Erythroblast (primary cell): ENCODE measurements around the gene CCDC73.

ENCODE experiments used
- DNase-seq, 2 experiments: peaks; one replicate each; lab custom pipeline; 2025; lab: John Stamatoyannopoulos, UW
- GATA1 ChIP-seq: IDR thresholded peaks from 2 replicates; pipeline ENCODE4 v1.6.1; 2011; ENCODE audit warnings: low read depth, mild to moderate bottlenecking, control low read depth, low read length, moderate library complexity
- POLR2A ChIP-seq: IDR thresholded peaks from 2 replicates; pipeline ENCODE4 v1.6.1; 2011; ENCODE audit warnings: mild to moderate bottlenecking, low read length

CCDC73 gene

DNA sequence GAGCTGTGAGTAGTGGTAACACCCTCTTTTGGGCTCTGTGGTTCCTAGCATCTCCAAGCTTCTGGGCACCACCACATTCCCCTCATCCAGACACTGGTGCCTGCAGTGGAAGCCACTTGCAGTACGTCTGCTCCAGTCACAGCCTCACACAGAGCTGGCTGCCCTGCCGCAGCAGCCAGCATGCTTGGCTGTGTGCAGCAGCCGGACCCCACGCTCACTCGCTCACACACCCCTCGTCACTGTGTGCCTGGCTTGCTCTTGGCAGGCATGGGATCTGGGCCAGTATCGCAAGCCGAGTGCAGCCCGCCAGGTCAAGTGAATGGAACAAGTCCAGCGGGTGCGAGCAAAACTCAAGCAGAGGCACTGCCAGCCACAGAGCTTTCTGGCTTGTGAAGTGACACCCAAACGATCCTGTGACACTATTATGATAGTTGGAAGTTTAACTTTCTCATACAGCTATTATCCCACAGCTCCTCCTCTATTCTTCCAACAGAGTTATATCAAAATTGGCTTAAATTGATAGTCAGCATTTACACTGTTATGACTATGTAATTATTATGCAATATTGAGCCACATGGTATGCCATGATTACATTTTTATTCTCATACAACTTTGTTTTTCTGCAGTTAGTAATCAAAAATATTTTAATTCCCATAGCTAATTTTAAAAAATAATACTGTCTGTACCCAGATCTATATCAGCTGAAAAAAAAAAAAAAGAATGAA is 89.0 kb downstream of the CCDC73 start:
- DNase-seq = no peak
- TF ChIP-seq GATA1 (no peak), POLR2A (no peak)

DNA sequence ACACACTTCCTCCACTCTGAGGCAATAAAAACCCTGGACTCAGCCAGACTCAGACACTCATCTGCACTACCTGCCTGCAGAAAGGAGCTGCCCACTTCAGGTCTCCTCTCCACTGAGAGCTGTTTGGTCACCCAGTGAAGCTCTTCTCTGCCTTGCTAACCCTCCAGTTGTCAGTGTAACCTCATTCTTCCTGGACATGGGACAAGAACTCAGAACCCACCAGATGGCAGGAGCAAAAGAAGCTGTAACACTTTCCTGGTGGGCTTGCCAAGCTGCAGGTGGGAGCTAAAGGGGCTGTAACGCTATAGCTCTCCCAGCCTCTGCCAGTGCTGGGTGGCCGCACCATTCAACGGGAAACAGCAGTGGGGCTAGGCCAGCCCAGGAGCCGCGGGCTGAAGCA is 89.7 kb downstream of the CCDC73 start:
- TF ChIP-seq POLR2A (no peak), GATA1 (no peak)
- DNase-seq = no peak

DNA sequence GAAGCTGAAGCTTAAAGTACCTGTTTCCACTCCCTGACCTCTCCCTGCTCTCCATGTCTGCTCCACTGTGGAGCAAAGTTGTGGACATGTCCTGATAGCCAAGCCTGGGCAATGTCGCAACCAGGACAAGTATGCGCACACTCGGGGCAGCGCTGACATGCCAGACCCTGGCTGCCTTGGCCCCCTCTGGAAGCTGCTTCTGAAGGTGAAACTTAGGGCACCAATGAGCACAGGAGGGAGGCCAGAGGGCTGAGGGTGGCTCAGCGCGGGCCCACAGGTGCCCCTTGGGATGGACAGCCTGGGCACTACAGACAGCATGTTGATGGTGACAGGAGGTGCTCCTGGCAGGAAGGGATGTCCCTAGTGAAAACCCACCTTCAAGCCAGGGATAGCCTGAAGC is 90.2 kb downstream of the CCDC73 start:
- DNase-seq = no peak
- TF ChIP-seq POLR2A (no peak), GATA1 (no peak)

DNA sequence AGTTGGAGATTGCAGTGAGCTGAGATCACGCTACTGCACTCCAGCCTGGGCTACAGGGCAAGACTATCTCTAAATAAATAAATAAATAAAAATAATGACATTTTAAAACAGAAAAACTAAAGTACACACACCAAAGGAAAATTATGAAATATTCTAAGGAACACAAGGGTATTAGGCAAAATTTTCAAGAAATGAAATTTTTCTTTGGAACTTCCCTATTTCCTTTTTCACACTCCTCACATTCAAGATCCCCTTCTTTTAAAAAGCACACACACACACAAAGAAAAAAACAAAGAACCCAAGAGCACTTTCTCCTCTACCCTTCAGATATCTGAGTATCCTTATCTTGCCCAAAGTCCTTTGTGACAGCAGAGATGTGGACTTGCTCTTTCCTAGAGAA is 92.8 kb downstream of the CCDC73 start:
- TF ChIP-seq POLR2A (no peak), GATA1 (no peak)
- DNase-seq = no peak

DNA sequence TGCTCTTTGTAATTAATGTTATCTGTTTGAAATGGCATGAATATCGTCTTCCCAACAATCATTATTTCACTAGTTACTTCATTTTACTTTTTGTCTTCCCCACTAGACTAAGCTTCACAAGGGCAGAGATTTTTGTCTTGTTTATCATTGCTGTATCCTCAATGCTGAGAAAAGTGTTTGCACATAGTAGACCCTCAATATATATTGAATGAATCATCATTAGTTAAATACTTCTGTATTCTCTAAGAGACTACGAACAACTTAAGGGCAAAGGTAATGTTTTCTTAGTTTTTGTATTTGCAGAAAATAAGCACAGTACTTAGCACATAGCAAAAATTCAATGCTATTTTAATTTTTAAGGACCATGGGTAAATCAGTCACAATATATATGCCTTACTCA is 95.9 kb downstream of the CCDC73 start:
- no peak for TF ChIP-seq GATA1
- no peak for TF ChIP-seq POLR2A
- no peak for DNase-seq

DNA sequence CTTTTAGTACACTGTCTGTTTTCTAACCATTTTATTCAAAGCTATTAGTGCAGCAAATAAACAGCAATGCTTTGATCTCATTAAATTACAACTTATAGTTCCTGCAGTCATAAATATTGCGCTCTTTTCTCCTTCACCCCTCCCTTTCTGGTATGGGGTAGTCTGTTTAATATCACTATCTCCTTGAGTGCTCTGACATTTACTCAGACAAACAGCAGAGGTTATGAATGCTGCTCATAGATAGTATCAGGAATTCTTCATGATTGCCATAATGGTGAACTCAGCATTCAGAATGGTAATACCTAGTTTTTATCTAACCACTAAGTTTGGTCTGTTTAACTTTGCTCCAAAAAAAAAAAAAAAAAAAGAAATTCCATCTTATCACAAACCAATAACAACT is 123.4 kb downstream of the CCDC73 start:
- TF ChIP-seq POLR2A = no peak
- TF ChIP-seq GATA1 = no peak

DNA sequence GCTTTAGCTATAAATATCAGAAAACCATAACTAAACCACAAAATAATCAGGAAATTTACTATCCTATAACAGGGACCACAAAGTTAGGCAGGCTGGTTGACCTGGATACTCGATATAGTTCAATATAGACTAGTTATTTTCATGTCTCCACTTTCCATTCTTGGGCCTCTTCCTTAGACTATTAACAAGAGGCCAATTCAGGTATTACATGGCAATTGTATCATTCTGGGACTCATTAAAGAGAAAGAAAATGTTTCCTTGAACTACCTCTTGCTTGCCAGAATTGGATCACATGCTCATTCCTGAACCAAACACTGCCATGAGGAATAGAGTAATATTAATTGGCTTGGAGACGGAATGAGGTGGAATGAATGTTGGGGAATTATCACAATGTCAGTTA is 134.8 kb downstream of the CCDC73 start:
- no peak for DNase-seq
- TF ChIP-seq GATA1 = no peak
- TF ChIP-seq POLR2A = no peak

More for the DNA sequence above, 123.4 kb downstream of the CCDC73 start:
- no peak for DNase-seq

DNA sequence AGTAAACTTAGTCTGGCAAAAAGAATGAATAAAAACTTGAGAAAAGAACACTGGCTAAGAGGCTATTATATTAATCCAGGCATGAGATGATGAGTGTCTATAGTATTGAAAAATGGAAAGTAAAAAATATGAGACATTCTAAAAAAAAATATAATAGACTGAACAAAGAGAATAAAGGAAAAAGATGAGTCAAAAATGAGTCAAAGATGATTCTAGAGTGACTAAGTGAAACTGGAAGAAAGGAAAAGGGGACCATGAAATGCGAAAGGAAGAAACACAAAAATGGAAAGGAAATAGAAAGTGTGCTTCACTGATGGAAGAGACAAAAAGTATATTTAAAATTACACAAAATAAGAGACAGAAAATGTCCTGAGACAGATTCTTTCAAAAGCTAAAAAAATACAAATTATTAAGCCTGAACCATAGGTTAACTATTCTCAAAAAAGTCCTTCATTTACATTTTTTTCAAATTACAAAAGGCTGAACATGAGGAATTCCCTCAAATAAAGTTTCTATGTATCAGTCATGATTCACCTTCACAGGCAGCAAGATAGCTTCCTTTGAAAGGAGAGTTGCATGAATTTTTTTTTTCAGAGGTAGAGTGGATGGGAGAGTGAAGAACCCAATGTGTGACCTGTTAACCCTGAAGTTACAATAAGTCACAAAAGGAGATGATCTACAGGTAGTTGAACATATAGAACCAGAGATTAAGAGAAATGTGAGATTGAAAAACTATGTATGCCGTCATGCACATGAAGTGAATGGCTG is 135.6 kb downstream of the CCDC73 start:
- TF ChIP-seq GATA1 (no peak), POLR2A (no peak)

DNA sequence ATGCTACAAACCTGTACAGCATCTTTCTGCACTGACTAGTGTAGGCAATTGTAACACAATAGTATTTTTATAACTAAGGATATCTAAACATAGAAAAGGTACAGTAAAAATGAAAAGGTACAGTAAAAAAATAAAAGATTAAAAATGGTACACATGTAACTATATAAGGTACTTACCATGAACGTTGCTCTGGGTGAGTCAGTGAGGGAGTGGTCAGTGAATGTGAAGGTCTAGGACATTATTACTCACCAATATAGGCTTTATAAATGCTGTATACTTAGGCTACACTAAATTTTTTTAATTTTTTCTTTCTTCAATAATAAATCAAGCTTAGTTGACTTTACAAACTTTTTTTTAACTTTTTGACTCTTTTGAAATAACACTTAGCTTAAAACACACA is 150.9 kb downstream of the CCDC73 start:
- TF ChIP-seq POLR2A (no peak), GATA1 (no peak)
- no peak for DNase-seq

More for the DNA sequence above, 135.6 kb downstream of the CCDC73 start:
- DNase-seq = no peak

DNA sequence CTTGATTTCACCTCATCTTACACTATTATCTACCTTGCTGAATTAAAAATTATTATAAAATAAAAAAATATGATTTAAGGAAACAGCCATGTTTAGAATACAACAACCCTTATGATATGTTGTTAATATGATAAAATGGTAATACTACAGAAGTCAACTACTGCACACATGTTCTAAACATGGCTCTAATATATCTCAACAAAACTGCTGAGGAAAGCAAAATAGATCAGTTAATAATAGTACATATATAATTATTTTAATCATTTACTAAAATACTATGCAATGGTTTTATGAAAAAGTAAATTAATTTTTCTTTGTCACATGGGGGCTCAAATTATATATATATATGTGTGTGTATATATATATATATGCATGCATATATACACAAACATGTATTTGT is 153.1 kb downstream of the CCDC73 start:
- TF ChIP-seq POLR2A = no peak
- TF ChIP-seq GATA1 = no peak
- DNase-seq = no peak

DNA sequence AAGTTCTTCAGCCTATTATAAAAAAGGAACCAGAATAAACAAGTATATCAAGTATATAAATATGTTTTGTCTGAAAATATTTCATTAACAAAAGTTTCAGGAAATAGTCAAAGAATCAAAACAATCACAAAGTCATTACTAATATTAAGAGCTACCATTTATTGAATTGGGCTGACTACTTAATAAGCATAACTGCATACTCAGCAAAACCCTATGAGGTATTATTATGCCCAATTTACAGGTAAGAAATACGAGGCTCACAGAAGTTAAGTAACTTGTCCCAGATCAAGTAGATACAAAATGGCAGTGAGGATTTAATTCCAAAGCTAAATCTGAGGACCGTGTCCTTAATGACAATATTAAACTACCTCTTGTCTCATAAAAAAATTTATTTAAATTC is 158.6 kb downstream of the CCDC73 start:
- DNase-seq = no peak
- TF ChIP-seq POLR2A (no peak), GATA1 (no peak)

DNA sequence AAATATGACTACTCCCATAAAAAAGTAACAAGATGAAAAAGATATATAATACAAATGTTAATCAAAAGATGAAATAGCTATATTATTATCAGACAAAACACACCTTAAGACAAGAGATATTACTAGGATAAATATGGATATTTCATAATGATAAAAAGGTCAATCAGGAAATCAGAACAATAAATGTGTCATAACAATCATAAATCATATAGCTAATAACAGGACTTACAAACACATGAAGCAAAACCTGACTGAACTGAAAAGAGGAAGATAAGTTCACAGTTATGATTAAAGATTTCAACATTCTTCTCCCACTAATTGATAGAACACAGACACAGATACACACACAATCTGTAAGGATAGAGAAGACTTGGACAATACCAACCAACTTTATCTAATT is 163.6 kb downstream of the CCDC73 start:
- no peak for TF ChIP-seq GATA1
- no peak for TF ChIP-seq POLR2A
- no peak for DNase-seq

DNA sequence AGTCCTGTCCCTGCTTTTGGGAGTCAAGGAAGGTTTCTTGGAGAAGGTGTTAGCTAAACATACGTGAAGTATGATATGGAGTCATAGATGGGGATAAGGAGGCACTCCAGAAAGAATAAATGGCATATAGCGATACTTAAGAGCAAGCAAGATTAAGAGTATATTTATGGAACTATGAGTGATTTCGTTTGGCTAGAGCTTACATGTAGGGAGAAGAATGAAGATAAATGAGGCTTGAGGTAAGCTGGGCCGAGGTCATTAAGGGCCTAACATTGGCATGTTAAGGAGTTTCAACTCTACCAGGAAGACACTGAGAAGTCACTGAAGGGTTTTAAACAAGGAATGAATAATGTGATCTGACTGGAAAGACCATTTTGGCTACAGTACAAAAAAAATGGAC is 177.6 kb downstream of the CCDC73 start:
- no peak for TF ChIP-seq POLR2A
- TF ChIP-seq GATA1 = no peak
- DNase-seq = no peak

DNA sequence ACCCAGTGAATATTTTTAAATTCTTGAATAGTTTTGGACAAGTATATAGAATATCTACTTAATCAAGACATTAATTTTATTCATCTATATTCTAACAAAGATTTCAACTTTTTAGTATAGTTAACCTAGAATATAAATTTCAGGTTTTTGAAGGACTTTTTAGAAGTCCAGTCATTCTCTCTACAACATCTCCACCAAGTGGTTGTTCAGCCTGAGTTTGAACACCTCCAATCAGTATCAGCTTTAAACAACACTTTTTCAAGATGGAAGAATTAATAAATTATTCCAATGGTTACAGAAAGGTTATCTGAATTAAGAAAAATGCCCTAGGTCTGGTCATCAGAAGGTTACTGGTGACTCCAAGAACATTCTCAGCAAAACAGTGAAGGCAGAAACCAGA is 179.0 kb downstream of the CCDC73 start:
- TF ChIP-seq POLR2A (no peak), GATA1 (no peak)
- DNase-seq = peak in 1 of 2 experiments; percentile 17

DNA sequence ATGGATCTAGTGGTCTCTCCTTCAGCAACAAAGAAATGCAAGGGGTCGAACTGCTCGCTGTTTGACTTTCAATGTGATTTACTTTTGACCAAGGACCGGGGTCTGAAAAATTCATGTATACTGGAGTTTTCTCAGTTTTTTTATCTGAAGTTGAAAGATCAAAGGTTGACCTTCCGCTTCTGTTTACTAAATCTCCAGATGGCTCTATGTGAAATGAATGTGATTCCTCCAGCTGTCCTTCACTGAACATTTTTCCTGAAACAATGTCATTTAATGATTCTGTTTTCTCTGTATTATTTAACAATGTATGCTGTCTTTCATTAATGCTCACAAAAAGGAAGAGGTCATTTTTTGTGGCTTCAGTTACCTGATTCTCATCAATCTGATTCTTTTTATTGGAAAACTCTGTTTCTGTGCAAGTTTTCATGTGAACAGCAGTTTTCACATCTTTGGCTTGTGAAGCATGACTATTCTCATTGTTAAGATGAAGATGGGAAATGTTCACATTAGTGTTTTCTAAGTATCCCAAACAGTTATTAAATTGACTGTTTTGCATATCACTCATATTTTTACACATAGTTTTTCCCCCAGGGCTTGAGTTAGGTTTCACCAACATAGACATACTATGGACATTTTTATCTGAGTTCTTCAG is 180.8 kb downstream of the CCDC73 start:
- DNase-seq = no peak
- no peak for TF ChIP-seq GATA1
- no peak for TF ChIP-seq POLR2A
